Stimulated activated CD4-positive, alpha-beta T cell treated with anti-CD3 and anti-CD28 coated beads, Interleukin-4, amount 100 ng/mL, for 24 hours (primary cell): ENCODE results near the gene CCDC85C.

Source experiments
- DNase-seq: peaks from one replicate; pipeline ENCODE4 v3.0.0-alpha.2; 2020

Gene CCDC85C

DNA sequence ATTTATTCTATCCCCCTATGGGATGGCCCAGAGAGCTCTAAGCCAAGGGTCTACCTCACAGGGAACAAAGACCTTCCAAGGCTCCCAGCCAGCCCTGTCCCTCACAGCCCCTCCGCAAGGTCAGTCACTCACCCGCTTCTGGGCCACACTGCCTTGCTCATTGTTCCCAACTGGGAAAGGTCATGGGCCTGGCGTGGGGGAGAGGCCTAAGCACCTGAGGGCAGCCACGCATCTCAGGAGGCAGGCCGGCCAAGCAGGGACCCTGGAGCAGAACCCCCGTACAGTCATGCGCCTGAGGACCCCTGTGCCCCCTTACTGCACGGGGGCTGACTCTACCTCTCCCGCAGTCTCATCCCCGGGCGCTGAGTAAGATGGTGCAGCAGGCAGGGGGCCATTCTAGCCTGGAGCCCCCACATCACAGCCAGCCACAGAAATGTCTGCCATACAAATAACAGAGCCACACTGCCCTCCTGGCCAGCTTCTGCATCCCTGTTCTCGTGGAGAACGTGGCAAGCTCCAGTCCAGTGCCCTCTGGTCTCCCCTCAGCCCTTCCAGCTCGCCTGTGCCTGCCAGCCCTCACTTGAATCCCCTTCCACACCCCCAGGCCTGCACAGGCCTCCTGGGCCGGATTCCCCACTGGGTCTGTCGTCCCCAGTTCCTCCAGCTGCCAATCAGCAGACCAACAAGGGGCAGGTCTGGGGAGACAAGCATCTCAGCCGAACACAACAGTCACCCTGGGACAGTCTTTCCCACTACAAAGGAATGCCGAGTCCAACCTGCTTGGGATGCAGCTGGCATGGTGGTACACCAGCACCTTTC, 16.3 kb downstream of the CCDC85C start:
- no peak for DNase-seq

DNA sequence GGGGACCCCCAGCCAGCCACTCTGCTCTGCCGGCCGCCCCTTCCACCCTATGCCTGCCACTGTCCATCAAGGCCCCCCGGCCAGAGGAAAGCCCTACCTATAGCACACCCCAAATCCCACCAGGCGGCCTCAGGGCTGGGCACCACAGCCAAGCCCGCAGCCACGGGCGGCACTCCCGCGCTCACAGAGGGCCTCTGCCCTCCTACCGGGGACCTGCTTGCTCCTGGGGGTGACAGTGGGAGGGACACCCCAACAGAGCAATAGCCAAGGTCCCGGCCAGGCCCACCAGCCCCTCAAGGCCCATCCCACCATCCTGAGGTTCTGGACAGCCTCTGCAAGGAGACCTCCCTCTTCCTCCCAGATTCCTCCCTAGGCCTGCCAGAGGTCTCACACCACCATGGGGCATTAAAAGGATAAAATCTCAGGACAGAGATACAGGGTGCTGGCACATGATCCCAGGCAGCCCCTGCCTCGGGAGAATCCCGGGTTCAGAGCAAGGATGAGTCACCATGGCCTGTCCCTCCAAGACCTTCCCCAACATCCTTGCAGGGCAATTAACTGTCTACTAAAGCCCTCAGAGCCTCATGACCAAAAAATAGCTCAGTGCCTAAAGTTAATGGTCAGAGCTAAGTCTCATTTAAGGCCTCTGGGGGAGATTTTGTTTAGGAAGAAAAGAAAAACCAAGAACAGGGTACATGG, 17.1 kb downstream of the CCDC85C start:
- DNase-seq: no peak

DNA sequence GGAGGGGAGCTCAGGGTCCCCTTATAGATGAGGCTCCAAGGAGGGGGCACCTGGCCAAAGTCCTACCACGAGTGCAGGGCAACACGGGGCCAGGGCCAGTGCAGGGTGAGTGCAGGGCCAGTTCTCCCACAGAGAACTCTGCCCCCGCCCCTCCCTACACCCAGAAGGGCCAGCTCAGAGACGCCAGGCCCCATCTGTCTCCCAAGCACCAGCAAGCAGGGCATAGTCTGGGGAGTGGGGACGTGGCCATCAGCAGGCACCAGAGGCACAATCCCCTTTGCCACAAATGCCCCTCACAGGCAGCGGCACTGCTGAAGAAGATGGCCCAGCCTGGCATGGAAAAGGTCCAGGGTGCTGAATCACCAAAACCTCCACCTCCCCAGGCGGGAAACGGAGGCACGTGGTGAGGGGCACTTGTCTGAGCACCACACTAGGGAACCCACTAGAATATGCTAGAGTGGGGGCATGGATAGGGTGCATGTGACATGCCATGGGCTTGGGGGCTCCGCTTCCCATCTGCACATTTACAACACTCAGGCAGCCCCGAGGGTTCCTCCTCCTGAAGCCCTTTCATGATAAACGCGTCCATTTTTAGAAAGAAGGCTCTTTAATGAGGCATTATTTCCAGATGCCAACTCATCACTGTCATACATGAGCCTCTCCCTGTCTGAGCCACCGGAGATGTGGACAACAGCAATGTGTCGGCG, 17.8 kb downstream of the CCDC85C start:
- no peak for DNase-seq

DNA sequence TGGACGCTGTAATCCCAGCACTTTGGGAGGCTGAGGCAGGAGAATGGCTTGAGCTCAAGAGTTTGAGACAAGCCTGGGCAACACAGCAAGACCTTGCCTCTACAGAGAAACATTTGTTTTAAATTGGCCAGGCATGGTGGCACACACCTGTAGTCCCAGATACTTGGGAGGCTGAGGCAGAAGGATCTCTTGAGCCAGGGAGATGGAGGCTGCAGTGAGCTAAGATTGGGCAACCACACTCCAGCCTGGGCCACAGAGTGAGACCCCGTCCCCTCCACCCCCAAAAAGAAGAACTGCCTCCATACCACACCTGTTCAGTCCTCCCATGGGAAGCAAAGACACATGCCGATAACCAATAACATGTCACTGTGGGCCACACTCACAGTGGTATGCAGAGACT, 19.2 kb downstream of the CCDC85C start:
- DNase-seq: no peak

DNA sequence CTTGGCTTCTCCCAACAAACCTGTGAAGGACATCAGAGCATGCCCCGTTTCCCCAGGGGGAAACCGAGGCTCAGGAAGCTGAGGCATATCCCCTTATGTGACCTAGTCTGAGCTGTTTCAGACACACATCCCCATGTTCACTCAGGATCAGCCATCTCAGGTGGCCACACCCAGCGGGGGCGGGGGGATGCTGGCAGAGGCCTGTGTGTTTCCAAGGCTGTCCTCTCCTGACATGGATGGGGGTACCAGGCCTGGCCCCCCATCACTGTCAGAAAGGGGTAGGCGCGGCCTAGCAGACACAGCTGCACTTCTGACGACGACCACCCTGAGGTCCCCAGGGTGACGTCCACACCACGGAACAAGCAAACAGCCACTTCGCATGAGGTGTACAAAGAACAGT, 22.1 kb downstream of the CCDC85C start:
- DNase-seq: no peak

- no peak for DNase-seq
These were observed 22.6 kb downstream of the CCDC85C start for GRCh38 chr14:99581374-99581773.

GRCh38 chr14:99579903-99580571, 24.0 kb downstream of the CCDC85C start:
- no peak for DNase-seq

DNA sequence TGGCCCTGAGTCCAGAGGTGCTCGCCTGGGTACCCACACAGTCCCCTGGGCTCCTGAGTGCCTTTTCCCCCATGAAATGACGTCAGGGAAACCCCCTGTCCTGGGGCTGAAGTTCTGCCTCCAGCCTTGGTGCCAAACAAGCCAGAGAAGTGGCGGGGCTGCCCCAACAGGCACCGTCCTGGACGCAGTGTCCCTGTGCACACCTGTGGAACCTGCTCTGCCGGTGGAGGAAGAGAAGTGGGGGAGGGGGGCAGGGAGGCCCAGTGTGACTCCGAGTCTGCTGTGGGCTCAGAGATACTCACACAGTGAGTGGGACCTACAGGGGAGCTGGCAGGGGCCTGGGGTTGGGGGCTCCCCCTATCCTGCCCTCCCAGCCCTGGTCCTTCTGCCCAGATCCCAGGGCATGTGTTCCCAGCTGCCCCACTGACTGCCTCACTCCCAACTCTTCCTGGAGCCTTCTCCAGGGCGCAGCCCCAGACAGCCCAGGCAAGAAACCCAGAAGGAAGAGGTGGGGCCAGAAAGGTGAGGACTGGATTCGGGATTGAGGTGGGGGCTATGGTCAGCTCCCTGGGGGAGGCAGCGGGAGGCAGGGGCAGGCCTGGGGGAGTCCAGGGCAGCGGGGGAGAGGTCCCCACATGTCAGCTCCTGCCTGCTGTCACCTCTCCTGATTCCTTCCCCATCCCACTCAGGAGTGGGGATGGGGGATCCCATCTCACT, 24.7 kb downstream of the CCDC85C start:
- no peak for DNase-seq

DNA sequence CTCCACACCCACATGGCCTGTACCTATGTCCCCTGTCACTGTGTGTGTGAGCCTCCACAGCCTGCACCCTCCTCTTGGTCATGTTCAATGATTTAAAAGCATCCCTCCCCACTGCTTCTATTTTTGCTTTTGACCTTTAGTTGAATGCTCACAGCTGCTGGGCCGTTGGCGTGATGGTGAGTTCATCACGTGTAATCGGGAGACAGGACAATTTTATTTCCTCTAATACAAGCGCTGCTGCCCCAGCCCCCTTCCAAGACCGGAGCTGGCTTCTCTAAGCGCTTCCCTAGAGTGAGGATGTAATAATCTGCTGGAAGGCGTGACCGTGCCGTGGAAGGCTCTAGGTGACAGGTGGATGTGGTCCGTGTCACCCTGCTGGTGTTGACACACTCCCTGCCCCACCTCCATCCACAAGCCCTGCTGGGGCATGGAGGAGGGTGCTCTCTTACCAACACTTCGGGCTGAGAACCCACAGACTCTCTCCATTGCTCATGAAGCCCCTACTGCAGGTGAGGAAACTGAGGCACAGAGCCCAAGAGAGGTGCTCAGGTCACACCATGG, 25.4 kb downstream of the CCDC85C start:
- DNase-seq: no peak

GRCh38 chr14:99576761-99577705, 27.0 kb downstream of the CCDC85C start:
- DNase-seq: no peak

DNA sequence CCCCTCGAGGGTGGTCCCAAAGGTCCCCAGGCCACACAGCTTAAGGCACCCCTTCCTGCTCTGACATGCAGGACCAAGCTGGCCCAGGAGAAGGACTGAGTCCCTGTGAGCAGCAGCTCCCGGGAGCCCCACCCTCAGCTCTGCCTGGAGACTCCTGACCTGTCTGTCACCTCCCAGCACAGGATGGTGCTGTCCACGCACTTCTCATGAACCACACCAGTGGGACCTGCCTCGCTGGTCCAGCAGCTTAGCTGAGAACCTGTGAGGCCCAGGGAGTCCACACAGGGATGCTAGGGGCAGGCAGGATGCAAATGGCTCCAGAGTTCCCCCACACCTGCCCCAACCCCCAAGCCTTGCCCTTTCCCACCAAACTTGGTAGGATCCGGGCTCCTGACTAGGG, 27.7 kb downstream of the CCDC85C start:
- DNase-seq: no peak

GRCh38 chr14:99575043-99576023, 28.7 kb downstream of the CCDC85C start:
- DNase-seq: no peak

GRCh38 chr14:99574099-99574880, 29.7 kb downstream of the CCDC85C start:
- DNase-seq: no peak

GRCh38 chr14:99573436-99574098, 30.4 kb downstream of the CCDC85C start:
- no peak for DNase-seq

DNA sequence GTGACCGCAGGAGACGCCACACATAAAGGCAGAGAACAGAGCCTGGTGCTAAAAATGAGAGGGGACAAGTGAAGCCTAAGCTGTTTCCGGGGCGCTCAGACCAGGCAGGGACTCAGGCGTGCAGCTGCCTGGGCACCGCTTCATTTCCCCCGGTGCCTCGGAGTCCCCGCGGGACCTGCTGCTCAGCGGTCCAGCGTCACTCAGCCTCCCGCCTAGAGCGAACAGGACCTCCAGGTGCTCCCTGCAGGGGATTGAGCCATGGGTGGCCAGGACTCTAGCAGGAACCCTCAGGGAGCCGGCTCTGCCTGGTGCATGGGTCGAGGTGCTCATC, 31.0 kb downstream of the CCDC85C start:
- no peak for DNase-seq

- DNase-seq: no peak
These were observed 31.6 kb downstream of the CCDC85C start for GRCh38 chr14:99572173-99572999.

- no peak for DNase-seq
These were observed 32.6 kb downstream of the CCDC85C start for GRCh38 chr14:99571303-99571986.
